Sigmoid colon (tissue), 4 donors: Measurements from ENCODE around the gene KLHL11.
A peak's percentile ranks its signal among the peaks of the same experiment; 100 is the strongest.

ENCODE experiments used
- CTCF ChIP-seq, 4 experiments: fragments of 450-650 bp in 3 of 4; fragments of 200-600 bp in 1 of 4; IDR thresholded peaks; one replicate each; pipeline ENCODE4 v1.5.1; 2016 to 2019; ENCODE audit warnings: antibody characterized with exemption in 4 of 4, mild to moderate bottlenecking in 3 of 4, moderate library complexity in 2 of 4
- EP300 ChIP-seq, 4 donors: sonication (generic); formaldehyde crosslinking; IDR thresholded peaks; one replicate each; pipeline ENCODE4 v1.6.1; 2017; ENCODE audit warnings: antibody characterized with exemption in 4 of 4
- POLR2A ChIP-seq, 2 donors: fragments of 450-650 bp; IDR thresholded peaks; one replicate each; pipeline ENCODE4 v1.6.1; 2016; ENCODE audit warnings: antibody characterized with exemption in 2 of 2, mild to moderate bottlenecking in 2 of 2, moderate library complexity in 2 of 2
- POLR2AphosphoS5 ChIP-seq, 4 donors: sonication (generic); formaldehyde crosslinking; IDR thresholded peaks; one replicate each; pipeline ENCODE4 v1.6.1; 2017; ENCODE audit warnings: antibody characterized with exemption in 4 of 4

GRCh38 chr17:41894791-41895331 lies 29.6 kb upstream of the KLHL11 start:
- TF ChIP-seq CTCF (IDR thresholded peaks at IDR 0.05) = no peak
- TF ChIP-seq POLR2A (IDR thresholded peaks at IDR 0.05) = no peak
- peak in 1 of 4 donors; percentile 2 for TF ChIP-seq EP300 (IDR thresholded peaks at IDR 0.05)
- peak in 3 of 4 donors; percentile 37 to 45 (median 38) for TF ChIP-seq POLR2AphosphoS5 (IDR thresholded peaks at IDR 0.05)
